Measurements from ENCODE around the gene LIN52.

LIN52 gene

GRCh38 chr14:74084277-74085046 lies at the start of gene LIN52, which contains the start of gene ALDH6A1:
LIN52 (plus strand) TSS chr14:74084956; CDS start chr14:74084975, 19 bp downstream.
ALDH6A1 (minus strand) TSS chr14:74084453; CDS start chr14:74084394, 59 bp downstream.
- TF ChIP-seq CTCF (IDR thresholded peaks at IDR 0.05), result 0 out of 2 replicates have a peak, but pooled peaks have one; percentile 8

- TF ChIP-seq CTCF (IDR thresholded peaks at IDR 0.05), result no peak
Observed at GRCh38 chr14:74035556-74035955, 49.2 kb upstream of the LIN52 start.

GRCh38 chr14:74038020-74038859 lies 46.5 kb upstream of the LIN52 start:
- peak; percentile 73 for TF ChIP-seq CTCF (IDR thresholded peaks at IDR 0.05)

- no peak for TF ChIP-seq CTCF (IDR thresholded peaks at IDR 0.05)
Observed at GRCh38 chr14:74042296-74042695, 42.5 kb upstream of the LIN52 start.

- no peak for TF ChIP-seq CTCF (IDR thresholded peaks at IDR 0.05)
Observed at GRCh38 chr14:74045522-74045921, 39.2 kb upstream of the LIN52 start.

- no peak for TF ChIP-seq CTCF (IDR thresholded peaks at IDR 0.05)
Observed at GRCh38 chr14:74048281-74048680, 36.5 kb upstream of the LIN52 start.

- no peak for TF ChIP-seq CTCF (IDR thresholded peaks at IDR 0.05)
Observed at GRCh38 chr14:74049876-74050495, 34.8 kb upstream of the LIN52 start.

Measured in LNCAP (cell line).